ENCODE measurements around the gene MYO3A. TPM values are rescaled to one million over a fixed set of nuclear protein-coding genes. Genes with fewer than 3 reads are reported as not detected.

MYO3A gene
- total and polyA plus RNA-seq, 2 of the 4 experiments (the other 2 are of a cell fraction): not detected

GRCh38 chr10:26048756-26049155 is 114.7 kb downstream of the MYO3A start:
- ATAC-seq (ENCODE audit: low read depth): no peak
- dilution Hi-C loops (cut with HindIII; ENCODE audit: low sequenced_read_pairs, unreplicated experiment) (no loop called here), in situ Hi-C loops (cut with MboI; ENCODE audit: low sequenced_read_pairs) (no loop called here), intact Hi-C loops (cut with micrococcal nuclease) (no loop called here)
- BruUV-seq (replicated peaks): no TSS peak
- Histone ChIP-seq H2AK5ac (ENCODE audit: low read depth, low read length) (no peak overlapping the region), H3K79me1 (ENCODE audit: low read depth in 1 of 2, low read length in 2 of 2) (no peaks in the 10 kb centered on the region), H2BK20ac (ENCODE audit: low read depth, low read length) (no peak overlapping the region), H3K14ac (replicated peaks; ENCODE audit: low read depth, low read length) (no peak overlapping the region), H3K9me3 (ENCODE audit: control insufficient read depth, insufficient read depth, low read length) (peaks cover 13% of the 10 kb centered on the region), H3K27ac (ENCODE audit: insufficient read depth, low read length) (no peak overlapping the region), H3K18ac (ENCODE audit: low read depth, low read length) (no peak overlapping the region), H3K9ac (ENCODE audit: low read depth, low read length) (no peak overlapping the region), H2BK120ac (ENCODE audit: low read depth, low read length) (no peak overlapping the region), H2BK15ac (ENCODE audit: low read depth, low read length) (no peak overlapping the region), H3K4me3 (ENCODE audit: insufficient read depth, low read depth, low read length) (no peak overlapping the region), H3K27me3 (ENCODE audit: control insufficient read depth, insufficient read depth, low read length) (no peaks in the 10 kb centered on the region), H3K4me1 (ENCODE audit: control insufficient read depth, insufficient read depth, low read length) (no peaks in the 10 kb centered on the region), H4K20me1 (ENCODE audit: insufficient read depth, low read length) (no peaks in the 10 kb centered on the region), H3K4me2 (ENCODE audit: low read depth, low read length) (no peak overlapping the region), H2AK9ac (replicated peaks; ENCODE audit: low read depth, low read length, poor library complexity) (no peak overlapping the region), H4K8ac (ENCODE audit: low read depth in 2 of 2, low read length in 2 of 2) (no peak overlapping the region), H3K56ac (ENCODE audit: extremely low read depth, insufficient read depth, low read length) (no peak overlapping the region), H4K91ac (ENCODE audit: insufficient read depth, low read depth, low read length) (no peak overlapping the region), H4K5ac (ENCODE audit: low read depth, low read length) (no peak overlapping the region), H3K4ac (ENCODE audit: low read depth, low read length) (no peak overlapping the region), H2AFZ (replicated peaks; ENCODE audit: low read length, poor library complexity) (no peak overlapping the region), H3K9me1 (ENCODE audit: insufficient read depth, low read length) (no peaks in the 10 kb centered on the region), H3K23ac (ENCODE audit: low read depth, low read length) (no peak overlapping the region), H2BK5ac (ENCODE audit: low read depth, low read length, poor library complexity, severe bottlenecking) (no peak overlapping the region), H3K36me3 (ENCODE audit: control insufficient read depth, insufficient read depth, low read length) (no peaks in the 10 kb centered on the region)
- POLR2A ChIA-PET (ENCODE audit: unreplicated experiment): no interaction called here
- no peak for TF ChIP-seq CEBPB (IDR thresholded peaks at IDR 0.05; ENCODE audit: low read depth, low read length)
- no peak for TF ChIP-seq MAZ (IDR thresholded peaks at IDR 0.05; ENCODE audit: borderline replicate concordance, low read depth, low read length)
- no peak for TF ChIP-seq NFE2L2 (IDR thresholded peaks at IDR 0.05; ENCODE audit: low read depth, low read length)
- TF ChIP-seq POLR2A (IDR thresholded peaks at IDR 0.05; ENCODE audit: low read depth, low read length): no peak
- TF ChIP-seq ELK1 (IDR thresholded peaks at IDR 0.05; ENCODE audit: borderline replicate concordance, low read depth, low read length): no peak
- TF ChIP-seq MAFK (IDR thresholded peaks at IDR 0.05; ENCODE audit: low read depth, low read length): no peak
- no peak for TF ChIP-seq USF2 (IDR thresholded peaks at IDR 0.05; ENCODE audit: low read depth, low read length)
- no peak for TF ChIP-seq CHD1 (IDR thresholded peaks at IDR 0.05; ENCODE audit: low read depth, low read length)
- TF ChIP-seq RFX5 (IDR thresholded peaks at IDR 0.05; ENCODE audit: low read depth, low read length): no peak
- no peak for TF ChIP-seq FOS (IDR thresholded peaks at IDR 0.05; ENCODE audit: low read depth, low read length)
- TF ChIP-seq MXI1 (IDR thresholded peaks at IDR 0.05; ENCODE audit: borderline replicate concordance, low read depth, low read length): no peak
- no peak for TF ChIP-seq RAD21 (IDR thresholded peaks at IDR 0.05; ENCODE audit: low read length)
- no peak for TF ChIP-seq BHLHE40 (IDR thresholded peaks at IDR 0.05; ENCODE audit: low read depth, low read length)
- TF ChIP-seq CTCF (conservative IDR thresholded peaks at IDR 0.05; ENCODE audit: low read depth, low read length): no peak
- TF ChIP-seq SMC3 (IDR thresholded peaks at IDR 0.05; ENCODE audit: low read depth, low read length): no peak
- TF ChIP-seq RCOR1 (IDR thresholded peaks at IDR 0.05; ENCODE audit: insufficient replicate concordance, low read length): no peak
- no peak for DNase-seq
- WGBS, 2 experiments (ENCODE audit: extremely low coverage in 2 of 2, insufficient read length in 1 of 2): 20% methylated on average over 1 of the region's 2 CpGs; no CpG with 5 or more reads in 1 of the 2 experiments
- CTCF ChIA-PET: no interaction called here
